HG02623 (cell line): Measurements from ENCODE around the gene MLX.
"Not testable (repeated sequence)": the region's sequence is repeated elsewhere in the genome, so short reads cannot be mapped to it uniquely, and the experiment has no call there.

Source experiments
- ATAC-seq: cut with Tn5 transposase; IDR thresholded peaks from one replicate; pipeline ENCODE4 v1.9.1; 2021; ENCODE audit warnings: moderate library complexity; ENCODE audit not compliant: unreplicated experiment

Gene MLX

DNA sequence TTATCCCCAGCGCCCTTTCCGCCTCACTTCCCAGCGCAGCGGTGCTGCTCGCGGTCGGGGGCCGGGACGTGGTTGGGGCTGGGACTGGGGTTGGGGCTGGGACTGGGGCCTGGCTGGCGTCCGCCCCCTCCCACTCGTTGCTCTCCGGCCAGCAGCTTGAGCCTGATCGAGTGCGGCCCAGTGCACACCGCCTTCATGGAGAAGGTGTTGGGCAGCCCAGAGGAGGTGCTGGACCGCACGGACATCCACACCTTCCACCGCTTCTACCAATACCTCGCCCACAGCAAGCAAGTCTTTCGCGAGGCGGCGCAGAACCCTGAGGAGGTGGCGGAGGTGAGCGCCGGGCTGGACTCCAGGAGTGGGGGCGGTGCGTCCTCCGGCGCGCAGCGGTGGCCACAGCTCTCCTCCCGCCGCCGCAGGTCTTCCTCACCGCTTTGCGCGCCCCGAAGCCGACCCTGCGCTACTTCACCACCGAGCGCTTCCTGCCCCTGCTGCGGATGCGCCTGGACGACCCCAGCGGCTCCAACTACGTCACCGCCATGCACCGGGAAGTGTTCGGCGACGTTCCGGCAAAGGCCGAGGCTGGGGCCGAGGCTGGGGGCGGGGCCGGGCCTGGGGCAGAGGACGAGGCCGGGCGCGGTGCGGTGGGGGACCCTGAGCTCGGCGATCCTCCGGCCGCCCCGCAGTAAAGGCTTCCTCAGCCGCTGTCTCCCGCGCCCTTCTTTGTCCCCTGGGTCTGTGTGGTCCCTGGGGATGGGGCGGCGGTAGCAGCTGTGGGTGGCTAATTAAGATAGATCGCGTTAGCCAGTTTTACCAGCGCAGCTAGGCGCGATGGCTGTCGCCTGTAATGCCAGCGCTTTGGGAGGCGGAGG lies 12.4 kb upstream of the MLX start:
- peak; percentile 86 for ATAC-seq

- ATAC-seq: no peak
Measured at GRCh38 chr17:42555122-42555622, 11.7 kb upstream of the MLX start.

DNA sequence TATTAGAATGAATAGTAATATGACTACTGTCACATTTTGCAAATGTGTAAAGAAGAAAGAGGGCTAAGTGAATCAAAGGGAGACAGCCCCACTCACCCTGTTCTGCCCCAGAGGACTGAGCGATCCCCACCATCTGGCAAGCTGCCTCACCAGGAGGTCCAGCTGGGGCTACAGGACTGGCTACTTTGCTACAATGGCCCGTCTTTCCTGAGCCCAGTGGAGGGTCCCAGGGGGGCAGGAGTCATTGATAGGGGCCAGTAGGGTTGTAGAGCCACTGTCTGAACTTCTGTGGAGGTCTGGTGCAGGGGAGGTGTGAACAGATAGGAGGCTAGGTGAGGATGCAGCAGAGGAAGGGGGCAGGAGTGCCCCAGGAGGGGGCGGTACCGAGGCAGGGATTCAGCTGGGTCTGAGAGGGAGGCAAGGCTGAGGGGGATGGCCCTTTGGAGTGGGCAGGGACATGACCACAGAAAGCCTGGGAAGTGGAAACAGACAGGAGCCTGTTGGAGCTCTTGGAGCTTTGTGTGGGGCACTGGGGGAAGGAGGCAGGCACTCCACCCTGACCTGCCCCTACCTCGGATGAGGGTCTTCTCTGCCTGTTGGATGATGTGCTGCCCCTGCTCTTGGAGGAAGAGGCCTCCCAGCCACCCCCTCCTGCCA lies 10.8 kb upstream of the MLX start:
- not testable (repeated sequence) for ATAC-seq

DNA sequence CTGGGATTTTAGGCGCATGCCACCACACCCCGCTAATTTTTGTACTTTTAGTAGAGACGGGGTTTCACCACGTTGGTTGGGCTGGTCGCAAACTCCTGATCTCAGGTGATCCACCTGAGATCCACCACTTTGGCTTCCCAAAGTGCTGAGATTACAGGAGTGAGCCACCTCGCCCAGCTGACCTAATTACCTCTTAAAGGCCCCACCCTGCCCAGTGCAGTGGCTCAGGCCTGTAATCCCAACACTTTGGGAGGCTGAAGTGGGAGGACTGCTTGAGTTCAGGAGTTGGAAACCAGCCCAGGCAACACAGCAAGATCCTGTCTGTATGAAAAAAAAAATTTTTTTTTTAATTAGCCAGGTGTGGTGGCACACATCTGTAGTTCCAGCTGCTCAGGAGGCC lies 7.8 kb upstream of the MLX start:
- no peak for ATAC-seq

GRCh38 chr17:42560246-42560645 lies 6.7 kb upstream of the MLX start:
- no peak for ATAC-seq

DNA sequence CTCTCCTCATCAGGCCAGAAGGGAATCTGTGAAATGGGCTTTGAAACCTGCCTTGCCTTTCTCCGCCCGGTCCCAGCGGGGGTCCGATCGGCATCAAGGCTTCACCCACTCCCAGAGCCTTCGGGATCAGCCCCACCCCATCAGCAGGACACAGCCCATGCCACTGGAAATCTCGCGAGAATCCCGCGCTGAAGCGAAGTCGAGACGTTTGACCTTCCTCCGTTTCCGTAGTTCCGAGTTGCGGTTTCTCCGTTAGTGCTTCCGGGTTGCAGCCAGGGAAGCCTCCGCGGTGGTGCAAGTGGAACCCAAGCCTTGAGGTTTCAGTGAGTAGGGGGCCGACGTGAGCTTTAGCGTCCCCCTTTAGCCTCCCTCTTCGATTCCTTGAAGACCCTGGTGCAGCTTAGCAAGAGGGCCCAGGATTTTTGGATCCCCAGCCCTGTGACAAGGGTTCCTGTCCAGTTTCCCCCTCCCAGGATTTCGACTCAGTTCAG lies 5.0 kb upstream of the MLX start, which contains the start of gene COASY:
Gene COASY (plus strand): TSS at position 252 of the 491 bp plus-strand sequence. CDS start 475 bp downstream, outside the sequence.
- peak; percentile 58 for ATAC-seq

GRCh38 chr17:42562388-42563142 lies 4.3 kb upstream of the MLX start:
- no peak for ATAC-seq

- ATAC-seq: no peak
Measured at GRCh38 chr17:42563143-42563509, 3.8 kb upstream of the MLX start.

- ATAC-seq: no peak
Measured at GRCh38 chr17:42563543-42563942, 3.4 kb upstream of the MLX start.

DNA sequence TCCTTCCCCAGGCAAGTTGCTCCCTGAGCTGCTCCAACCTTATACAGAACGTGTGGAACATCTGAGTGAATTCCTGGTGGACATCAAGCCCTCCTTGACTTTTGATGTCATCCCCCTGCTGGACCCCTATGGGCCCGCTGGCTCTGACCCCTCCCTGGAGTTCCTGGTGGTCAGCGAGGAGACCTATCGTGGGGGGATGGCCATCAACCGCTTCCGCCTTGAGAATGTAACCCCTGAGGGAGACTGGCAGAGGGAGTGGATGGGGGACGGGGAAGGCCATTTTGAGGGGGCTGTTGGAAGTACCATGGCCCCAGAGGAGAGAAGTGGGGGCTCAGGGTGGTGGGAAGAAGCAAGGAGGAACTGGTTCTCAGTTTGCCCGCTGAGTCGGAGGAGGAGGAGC lies 3.0 kb upstream of the MLX start:
- ATAC-seq: no peak

GRCh38 chr17:42564815-42565522 lies 1.9 kb upstream of the MLX start:
- no peak for ATAC-seq

DNA sequence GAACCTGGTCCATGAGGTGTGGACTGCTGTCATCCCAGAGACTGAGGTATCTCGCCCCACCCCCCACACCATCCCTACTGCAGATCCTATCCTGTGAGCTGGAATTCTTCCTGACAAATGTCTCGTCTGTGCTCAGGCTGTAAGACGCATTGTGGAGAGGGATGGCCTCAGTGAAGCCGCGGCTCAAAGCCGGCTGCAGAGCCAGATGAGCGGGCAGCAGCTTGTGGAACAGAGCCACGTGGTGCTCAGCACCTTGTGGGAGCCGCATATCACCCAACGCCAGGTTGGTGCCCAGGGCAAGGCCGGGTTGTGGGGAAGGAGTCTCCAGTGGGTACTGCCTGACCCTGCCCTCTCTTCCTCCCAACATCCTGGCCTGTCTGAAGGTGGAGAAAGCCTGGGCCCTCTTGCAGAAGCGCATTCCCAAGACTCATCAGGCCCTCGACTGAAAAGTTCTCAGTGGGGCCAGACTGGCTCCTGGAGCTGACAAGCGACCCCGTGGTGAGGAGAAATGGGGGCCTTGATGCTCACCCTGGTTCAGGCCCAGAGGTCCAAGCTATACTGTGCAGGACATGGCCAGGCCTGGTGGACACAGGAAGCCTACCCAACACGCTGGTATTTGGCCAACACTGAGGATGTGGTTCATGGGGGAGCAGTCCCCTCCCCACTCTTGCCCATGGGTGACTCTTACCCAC lies 1.2 kb upstream of the MLX start:
- ATAC-seq: no peak

- ATAC-seq: no peak
Measured at GRCh38 chr17:42566215-42566882, 551 bp upstream of the MLX start.

GRCh38 chr17:42568341-42569111 lies 1.6 kb downstream of the MLX start:
- ATAC-seq: no peak

GRCh38 chr17:42571435-42572225 lies 4.7 kb downstream of the MLX start:
- no peak for ATAC-seq

DNA sequence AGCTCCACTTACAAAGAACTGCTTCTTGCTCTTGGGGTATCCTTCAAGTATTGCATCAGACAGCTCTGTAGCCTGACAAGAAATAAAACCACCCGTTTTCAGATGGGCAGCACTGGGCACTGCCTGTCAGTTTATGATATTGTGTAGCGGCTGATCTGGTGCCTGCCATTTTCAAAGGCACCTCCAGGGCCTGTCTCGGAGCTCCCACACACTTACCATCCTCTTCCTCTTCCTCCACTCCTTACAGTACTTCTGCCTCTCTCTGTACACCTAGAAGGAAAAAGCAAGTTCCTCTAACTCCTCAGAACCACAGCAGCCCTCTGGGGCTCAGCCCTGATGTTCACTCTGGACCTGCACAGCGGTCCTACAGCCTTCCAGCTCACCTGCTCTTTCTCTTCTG lies 6.2 kb downstream of the MLX start:
- no peak for ATAC-seq

DNA sequence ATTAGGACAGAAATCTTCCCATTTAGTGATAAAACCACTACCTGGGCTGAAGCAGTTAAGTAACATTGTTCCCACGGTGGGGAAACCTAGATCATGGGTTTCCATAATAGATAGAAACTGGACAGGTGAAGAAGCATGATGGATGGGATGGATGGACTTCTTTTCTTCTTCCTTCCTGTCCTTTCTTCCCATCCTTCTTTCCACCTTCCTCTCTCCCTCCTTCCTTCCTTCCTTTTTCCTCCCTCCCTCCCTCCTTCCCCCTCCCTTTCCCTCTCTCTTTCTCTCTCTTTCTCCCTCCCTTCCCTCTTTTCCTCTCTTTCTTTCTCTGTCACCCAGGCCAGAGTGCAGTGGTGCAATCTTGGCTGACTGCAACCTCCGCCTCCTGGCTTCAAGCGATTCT lies 7.6 kb downstream of the MLX start:
- no peak for ATAC-seq

DNA sequence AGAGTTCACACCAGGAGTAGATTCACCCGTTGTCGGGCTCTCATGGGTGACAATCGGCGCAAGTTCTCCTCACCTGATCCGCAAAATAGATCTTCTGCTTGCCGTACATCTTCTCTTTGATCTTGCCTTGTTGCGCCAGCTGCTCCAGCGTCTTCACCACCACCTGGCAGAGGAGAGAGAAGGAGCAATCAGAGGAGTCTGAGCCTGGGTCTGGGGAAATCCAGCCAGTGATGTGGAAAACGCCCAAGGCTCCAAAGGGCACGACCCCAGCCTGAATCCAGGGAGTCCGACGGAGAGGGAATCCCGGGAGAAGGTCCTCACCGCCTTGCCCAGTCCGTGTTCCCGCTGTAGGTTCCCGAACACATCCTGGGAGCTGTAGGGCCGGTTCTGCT lies 10.2 kb downstream of the MLX start:
- no peak for ATAC-seq
